GM11168 (cell line): ENCODE results near the gene TRAF4.

Experiments
- in situ Hi-C: fragments of 300-500 bp; cut with MboI; formaldehyde crosslinking; loops from one replicate; pipeline ENCODE4 v1.12.0; 2022; ENCODE audit warnings: low sequenced_read_pairs; ENCODE audit not compliant: unreplicated experiment

The TRAF4 gene

GRCh38 chr17:28743243-28744103 is at the start of gene TRAF4:
TRAF4 (plus strand) TSS chr17:28744011; CDS start chr17:28744113, 102 bp downstream.
- in situ Hi-C loops, result no loop called here

GRCh38 chr17:28698253-28698941 is 45.4 kb upstream of the TRAF4 start:
- in situ Hi-C loops, result no loop called here

DNA sequence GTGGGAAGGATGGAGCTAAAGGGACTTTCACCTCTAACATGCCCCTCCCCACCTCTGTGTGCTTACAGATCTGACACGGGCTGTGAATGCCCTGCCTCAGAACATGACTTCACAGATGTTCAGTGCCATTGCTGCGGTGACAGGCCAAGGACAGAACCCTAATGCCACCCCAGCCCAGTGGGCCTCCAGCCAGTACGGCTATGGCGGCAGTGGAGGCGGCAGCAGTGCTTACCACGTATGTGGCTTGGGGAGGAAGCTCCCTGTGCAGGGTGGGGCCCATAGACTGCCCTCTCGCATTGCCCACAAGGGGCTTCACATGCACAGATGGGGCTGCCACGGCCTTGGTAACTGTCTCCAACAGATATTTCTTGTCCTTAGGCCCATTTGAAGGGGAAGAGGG is 43.5 kb upstream of the TRAF4 start:
- in situ Hi-C loops, result no loop called here

DNA sequence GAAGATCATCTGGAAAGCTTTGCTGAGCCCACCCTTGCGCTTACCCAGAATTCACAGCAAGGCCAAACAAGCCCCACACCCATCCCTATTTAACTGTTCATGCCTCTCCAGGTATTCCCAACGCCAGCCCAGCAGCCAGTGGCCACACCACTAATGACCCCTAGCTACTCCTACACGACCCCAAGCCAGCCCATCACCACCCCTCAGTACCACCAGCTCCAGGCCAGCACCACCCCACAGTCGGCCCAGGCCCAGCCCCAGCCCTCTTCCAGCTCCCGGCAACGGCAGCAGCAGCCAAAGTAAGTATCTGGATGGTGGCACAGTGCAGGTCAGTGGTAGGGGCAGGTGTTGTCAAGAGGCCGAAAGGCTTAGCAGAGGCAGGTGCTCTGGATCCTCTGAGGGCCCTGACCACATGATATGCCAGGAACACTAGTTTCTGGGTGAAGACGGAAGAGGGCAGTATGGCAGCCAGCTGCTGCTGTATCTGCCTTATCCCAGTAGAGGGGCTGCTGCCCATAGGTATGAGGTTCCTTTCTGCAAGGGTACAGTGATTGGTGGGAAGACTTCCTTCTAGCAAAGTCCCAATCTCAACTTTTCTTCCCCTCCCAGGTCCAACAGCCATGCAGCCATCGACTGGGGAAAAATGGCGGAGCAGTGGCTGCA is 42.9 kb upstream of the TRAF4 start:
- in situ Hi-C loops, result no loop called here

DNA sequence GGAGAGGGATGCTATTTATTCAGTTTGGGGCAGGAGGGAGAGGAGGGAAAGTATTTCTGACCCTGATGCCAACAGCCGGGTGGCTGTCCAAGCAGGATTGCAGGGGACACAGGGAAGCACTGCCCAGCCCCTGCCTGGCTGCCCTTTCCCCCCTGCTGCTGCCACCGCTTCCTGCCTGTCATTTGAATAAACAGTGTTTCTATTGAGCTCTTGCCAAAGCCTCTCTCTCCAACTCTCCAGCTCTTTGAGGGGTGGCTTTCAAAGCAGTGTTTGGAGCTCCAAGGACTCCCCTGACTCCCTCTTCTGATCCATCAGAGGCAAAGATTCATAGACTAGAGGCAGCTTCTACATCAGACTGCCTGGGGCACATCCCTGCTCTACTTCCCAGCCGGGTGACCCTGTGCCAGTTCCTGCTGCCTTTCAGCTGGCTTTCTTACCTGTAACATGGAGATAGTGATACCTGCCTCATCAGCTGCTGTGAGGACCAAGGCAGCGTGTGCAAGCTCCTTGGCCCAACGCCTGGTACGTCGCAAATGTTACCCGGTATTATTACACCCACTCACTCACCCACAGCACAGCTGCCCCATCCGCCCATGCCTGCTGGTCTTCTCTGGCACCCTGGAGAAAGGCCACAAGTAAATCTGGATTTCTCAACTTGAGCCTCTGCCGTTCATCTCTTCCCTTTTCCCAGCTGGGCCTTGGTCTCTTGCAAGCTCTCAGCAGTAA is 41.6 kb upstream of the TRAF4 start:
- in situ Hi-C loops, result no loop called here

GRCh38 chr17:28702752-28703150 is 41.1 kb upstream of the TRAF4 start:
- in situ Hi-C loops, result no loop called here

DNA sequence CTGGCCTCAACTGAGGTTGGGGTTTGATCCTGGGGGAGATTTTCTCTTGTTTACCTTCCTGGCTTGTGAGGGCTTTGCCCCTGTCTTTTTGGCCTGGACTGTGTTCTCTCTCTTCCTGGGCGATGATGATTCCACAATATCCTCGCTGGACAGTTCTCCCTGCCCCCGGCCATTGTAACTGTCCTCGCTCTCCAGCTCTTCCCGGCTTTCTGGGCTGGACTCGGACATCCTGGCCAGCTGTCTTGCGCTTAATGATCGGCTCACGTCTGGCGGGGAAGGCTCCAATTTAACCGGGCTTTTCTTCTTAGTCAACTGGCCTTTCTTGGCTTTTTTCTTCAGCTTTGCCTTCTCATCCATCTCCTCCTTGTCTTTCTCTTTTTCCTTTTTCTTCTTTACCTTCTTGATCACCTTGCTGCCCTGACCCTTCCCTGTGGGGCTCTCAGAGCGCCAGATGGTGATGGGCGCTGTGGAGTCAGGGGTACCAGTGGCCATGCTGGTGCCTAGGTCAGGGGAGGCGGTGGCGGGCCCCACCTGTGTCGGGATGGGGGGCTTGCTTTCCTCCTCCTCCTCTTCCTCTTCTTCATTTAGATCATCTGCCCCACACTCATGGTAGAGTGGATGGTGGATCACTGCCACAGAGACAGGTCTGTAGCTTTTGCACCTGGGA is 40.1 kb upstream of the TRAF4 start:
- in situ Hi-C loops, result no loop called here

- in situ Hi-C loops, result no loop called here
Measured at GRCh38 chr17:28704219-28704858, 39.5 kb upstream of the TRAF4 start.

DNA sequence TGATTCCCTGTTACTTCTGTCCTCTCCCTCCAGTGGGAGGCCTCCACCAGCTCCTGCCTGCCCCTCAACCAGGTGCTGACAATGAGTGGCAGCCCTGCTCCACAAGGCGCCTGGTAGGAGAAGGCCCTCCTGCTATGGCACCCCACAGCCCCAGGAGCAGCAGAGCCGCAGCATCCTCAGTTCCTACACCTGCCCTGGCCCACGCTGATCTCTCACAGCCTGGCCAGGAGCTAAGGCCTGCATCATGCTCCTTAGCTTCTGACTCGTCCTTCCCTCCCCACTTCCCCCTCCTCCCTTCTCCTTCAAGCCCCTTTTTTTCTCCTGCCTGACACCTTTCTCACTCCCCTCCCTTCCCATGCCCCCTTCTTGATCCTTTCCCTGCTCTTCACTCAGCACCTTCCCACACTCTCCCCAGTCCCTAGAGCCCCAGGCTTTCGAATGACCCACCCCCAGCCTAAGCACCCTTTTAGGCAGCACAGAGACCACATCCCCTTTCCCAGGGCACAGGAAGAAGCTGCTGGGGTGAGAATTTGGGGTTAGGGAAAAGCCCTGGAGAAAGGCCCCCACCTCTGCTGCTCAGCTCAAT is 38.6 kb upstream of the TRAF4 start:
- in situ Hi-C loops, result no loop called here

- in situ Hi-C loops, result no loop called here
Measured at GRCh38 chr17:28705728-28706334, 38.0 kb upstream of the TRAF4 start.

GRCh38 chr17:28706471-28707338 is 37.1 kb upstream of the TRAF4 start:
- in situ Hi-C loops, result no loop called here

- in situ Hi-C loops, result no loop called here
Measured at GRCh38 chr17:28707339-28707720, 36.5 kb upstream of the TRAF4 start.

DNA sequence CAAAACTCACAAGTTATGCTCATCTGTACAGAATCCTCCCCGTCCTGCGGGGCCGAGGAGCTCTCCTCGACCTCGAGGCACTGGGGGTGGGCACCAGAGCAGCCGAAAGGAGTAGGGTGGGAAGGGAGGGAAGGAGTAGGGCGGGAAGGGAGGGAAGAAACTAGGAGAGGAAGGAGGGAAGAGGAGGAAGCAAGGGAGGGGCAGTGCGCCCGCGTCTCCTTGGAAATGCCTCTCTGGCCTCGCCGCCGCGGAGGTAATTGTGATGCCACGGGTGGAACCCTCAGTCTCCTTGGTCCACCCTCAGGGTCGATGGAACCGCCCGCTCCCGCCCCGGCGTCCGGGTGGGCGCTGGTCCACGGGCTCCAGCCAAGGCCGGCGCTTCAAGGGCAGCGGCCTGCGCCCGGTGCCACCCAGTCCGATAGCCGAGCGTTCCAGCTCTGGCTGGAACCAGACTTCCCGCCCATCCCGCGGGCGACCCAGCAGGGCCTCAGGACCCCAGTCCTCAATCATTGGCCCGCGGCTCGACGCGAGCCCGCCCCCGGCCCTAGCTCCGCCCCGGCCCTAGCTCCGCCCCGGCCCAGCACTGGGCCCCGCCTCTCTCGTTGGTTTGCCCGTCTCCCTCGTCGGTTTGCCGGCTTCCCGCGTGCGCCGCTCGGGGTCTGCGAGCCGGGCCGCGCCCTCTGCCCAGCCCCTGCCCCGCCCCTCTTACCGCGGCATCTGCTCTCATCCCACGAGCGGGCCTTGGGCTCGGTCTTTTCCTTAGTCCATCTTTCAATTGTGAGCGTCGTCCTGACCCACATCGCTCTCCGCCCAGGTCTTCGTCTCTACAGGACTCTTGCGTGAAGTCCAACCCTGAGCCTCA is 32.7 kb upstream of the TRAF4 start:
- in situ Hi-C loops, result no loop called here

GRCh38 chr17:28711723-28712031 is 32.1 kb upstream of the TRAF4 start, which contains the start of gene PROCA1:
PROCA1 (minus strand) TSS chr17:28711888; CDS start chr17:28711660, 228 bp downstream.
- in situ Hi-C loops, result no loop called here

DNA sequence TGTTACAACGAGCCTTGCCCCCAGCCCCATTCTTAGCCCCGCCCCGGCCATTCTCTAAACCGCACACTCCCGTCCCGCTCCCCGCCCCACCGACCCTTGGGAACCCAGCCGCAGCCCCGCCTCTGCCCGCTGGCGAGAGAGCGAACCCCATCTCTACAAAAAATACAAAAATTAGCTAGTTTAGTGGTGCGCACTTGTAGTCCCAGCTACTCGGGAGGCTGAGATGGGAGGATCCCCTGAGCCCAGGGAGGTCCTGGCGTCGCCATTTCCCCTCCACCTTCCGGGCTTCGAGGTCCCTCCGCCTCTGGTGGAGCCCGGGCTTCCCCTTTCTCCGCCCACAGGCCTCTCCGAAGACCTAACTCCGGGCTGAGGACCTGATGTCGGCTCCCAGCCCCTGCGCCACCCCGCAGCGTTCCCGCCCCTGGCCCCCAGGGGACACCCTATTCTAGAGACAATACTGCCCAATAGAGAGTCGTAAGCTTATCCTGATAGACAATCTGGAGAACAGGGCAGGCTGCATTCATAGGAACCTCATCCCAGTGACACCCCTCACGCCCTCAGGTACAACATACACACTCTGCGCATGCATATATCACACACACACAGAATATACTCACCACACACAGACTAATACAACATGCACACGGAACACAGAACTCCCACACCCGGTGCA is 31.6 kb upstream of the TRAF4 start:
- in situ Hi-C loops, result no loop called here

- in situ Hi-C loops, result no loop called here
Measured at GRCh38 chr17:28712705-28713415, 31.0 kb upstream of the TRAF4 start.
